RKO (cell line): Measurements from ENCODE around the gene ADAMTS7.
A peak's percentile ranks its signal among the peaks of the same experiment; 100 is the strongest.
"Not testable (repeated sequence)": the region's sequence is repeated elsewhere in the genome, so short reads cannot be mapped to it uniquely, and the experiment has no call there.

Experiments used
- DNase-seq: peaks from one replicate; pipeline ENCODE4 v3.0.0-alpha.2; 2016; ENCODE audit warnings: low spot score

ADAMTS7 gene, protein sequence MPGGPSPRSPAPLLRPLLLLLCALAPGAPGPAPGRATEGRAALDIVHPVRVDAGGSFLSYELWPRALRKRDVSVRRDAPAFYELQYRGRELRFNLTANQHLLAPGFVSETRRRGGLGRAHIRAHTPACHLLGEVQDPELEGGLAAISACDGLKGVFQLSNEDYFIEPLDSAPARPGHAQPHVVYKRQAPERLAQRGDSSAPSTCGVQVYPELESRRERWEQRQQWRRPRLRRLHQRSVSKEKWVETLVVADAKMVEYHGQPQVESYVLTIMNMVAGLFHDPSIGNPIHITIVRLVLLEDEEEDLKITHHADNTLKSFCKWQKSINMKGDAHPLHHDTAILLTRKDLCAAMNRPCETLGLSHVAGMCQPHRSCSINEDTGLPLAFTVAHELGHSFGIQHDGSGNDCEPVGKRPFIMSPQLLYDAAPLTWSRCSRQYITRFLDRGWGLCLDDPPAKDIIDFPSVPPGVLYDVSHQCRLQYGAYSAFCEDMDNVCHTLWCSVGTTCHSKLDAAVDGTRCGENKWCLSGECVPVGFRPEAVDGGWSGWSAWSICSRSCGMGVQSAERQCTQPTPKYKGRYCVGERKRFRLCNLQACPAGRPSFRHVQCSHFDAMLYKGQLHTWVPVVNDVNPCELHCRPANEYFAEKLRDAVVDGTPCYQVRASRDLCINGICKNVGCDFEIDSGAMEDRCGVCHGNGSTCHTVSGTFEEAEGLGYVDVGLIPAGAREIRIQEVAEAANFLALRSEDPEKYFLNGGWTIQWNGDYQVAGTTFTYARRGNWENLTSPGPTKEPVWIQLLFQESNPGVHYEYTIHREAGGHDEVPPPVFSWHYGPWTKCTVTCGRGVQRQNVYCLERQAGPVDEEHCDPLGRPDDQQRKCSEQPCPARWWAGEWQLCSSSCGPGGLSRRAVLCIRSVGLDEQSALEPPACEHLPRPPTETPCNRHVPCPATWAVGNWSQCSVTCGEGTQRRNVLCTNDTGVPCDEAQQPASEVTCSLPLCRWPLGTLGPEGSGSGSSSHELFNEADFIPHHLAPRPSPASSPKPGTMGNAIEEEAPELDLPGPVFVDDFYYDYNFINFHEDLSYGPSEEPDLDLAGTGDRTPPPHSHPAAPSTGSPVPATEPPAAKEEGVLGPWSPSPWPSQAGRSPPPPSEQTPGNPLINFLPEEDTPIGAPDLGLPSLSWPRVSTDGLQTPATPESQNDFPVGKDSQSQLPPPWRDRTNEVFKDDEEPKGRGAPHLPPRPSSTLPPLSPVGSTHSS (N-terminal part only)

DNA sequence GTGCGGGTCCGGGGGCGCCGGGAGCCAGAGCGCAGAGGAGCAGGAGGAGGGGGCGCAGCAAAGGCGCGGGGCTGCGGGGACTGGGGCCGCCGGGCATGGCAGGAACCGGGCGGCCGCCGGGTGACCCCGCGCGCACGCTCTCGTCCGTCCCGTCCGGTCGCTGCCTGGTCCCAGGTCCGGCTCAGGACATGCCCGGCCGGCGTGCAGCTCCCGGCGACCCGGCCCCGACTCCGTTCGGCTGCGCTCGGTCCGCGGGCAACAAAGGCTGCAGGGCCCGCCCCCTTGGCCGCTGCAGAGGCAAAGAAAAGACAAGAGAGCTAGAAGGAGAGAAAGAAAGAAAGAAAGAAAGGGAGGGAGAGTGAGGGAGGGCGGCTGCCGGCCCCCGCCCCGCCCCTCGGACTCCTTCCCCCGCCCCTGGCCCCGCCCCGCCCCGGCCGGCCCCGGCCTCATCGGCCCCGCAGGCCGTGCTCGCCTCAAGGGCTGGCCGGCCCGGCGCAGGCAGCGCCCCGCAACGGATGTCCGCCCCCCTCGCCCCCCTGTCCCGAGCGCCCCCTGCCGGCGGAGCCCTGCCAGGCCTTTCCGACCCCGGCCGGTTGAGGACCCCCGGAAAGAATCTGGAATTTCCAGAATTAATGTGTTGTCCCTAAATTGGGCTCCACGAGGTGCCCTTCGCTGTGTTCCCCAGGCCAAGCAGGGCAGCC lies at the start of gene ADAMTS7:
Gene ADAMTS7, minus strand, starts transcription at position 341 of the 701 bp plus-strand sequence. Its CDS starts 244 bp downstream, at position 97.
- DNase-seq = no peak

DNA sequence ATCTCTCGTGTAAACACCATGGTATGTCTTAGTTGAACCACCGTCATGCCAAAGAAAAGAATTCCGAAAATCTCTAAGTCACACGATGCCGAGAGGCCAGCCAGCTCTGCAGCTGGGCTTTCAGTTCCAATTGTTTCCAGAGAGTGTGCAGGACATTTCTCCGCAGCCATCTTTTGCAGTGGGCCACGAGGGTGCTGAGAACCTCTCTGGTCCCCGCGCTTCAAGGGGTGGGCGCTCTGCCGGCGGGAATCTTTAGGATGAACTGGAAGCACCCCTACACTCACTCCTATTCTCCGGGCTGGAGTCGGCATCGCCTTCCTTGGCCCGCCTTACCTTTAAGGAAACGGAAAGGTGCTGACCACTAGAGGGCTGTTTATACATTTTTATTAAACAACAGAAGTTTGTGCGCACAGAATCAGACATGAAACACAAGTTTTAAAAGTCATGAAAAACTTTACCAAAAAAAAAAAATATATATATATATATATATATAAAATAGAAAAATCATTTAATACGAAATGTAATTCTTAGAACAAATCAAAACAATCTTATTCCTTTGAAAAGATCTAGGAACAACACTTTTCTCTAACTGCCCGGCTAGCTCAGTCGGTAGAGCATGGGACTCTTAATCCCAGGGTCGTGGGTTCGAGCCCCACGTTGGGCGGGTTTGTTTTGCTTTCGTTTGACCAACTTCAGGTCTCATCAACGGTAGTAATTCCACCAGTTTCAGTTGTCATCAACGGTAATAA lies 48.9 kb upstream of the ADAMTS7 start:
- DNase-seq = peak; percentile 88

DNA sequence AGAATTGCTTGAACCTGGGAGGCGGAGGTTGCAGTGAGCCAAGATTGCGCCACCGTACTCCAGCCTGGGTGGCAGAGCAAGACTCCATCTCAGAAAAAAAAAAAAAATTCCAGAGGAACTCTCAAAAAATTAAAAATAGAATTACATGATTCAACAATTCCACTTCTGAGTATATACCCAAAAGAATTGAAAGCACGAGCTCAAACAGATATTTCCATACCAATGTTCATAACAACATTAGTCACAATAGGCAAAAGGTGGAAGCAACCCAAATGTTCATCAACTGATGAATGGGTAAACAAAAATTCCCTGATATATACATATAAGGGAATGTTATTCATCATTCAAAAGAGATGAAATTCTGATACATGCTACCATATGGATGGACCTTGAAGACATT lies 44.5 kb upstream of the ADAMTS7 start:
- DNase-seq = no peak

DNA sequence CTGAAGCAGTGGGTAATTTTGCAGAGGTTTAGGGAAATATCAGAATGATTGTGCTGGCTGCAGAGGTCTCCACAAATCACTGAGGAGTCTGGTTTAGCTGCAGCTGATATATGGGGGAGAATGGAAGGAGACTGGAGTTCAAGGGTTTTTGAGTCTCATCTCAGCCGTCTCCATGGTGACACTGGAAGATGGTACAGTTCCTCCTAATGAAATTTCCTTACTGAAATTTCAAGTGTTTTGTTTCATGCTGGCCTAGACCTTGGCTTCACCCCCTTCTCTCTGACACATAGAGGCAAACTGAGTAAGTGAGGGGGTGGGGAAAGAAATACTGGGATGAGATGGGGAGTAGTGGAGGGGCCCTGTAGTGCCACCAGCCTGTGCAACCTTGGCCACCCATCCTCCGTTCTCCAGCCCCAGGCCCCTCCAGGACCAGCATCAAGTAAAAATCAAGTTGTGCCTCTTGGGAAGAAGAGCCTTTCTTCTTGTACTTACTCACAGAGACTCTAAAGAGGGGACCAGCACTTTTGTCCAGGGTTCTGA lies 43.6 kb upstream of the ADAMTS7 start:
- DNase-seq = no peak

DNA sequence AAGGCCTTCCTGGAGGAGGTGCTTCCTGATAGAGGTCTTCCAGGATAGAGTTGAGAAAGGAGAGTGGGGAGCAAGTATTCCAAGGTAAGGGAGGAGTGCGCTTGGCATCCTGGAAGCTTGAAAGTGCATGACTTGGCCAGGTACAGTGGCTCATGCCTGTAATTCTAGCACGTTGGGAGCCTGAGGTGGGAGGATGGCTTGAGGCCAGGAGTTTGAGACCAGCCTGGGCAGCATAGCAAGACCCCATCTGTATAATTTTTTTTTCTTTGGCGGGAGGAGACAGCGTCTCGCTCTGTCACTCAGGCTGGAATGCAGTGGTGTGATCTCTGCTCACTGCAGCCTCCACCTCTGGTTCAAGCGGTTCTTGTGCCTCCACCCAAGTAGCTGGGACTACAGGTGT lies 42.2 kb upstream of the ADAMTS7 start:
- DNase-seq = no peak

DNA sequence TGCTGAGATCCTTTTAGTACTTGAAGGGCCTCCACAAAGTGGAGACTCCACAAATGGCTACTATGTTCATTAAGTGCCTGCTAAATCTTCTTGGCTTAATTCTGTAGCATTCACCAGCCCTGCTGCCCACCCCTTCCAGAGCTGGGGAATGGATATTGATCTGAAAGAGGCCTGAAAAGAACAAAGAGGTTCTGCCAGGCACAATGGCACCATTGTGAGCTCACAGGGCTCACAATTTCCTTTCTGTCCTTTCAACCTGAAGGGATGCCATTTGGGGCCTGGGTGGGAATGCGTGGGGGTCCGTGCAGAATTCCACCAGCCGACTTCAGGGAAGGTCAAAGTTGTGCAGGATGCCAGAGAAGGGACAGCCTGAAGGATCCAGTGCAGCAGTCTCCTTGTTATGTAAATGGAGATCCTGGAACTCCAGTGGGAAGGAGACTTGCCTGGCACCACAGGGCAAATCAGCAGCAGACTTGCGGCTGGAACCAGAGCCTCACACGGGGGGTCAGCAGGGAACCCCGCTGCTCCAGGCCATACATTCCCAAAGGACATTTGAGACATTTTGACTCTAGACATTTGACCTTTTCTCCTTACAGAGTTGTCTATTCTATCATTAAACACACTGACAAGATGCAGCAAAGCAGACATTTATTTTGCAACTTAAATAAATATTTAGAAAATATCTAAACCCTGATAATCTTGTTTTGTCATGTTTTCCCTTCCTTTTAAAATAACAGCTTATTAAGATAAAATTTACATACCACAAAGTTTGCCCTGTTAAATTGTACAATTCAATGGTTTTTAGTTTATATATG lies 39.9 kb upstream of the ADAMTS7 start:
- DNase-seq = no peak

DNA sequence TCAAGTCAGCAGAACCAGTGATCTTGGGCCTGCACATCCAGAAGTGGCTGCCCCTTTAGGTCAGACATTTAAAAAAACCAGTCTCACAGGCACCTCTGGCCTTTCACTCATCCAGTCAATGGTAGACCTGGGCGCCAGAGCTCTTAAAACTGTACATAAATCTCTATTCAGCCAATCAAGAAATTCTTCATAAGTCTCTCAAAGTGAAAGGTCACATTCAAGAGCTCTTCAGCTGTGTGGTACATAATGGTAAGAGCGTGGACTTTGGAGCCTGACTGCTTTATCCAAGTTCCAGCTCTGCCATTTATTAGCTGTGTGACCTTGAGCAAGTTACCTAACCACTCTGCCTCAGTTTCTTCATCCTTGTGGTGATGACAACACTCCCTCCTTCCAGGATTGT lies 39.1 kb upstream of the ADAMTS7 start:
- no peak for DNase-seq

DNA sequence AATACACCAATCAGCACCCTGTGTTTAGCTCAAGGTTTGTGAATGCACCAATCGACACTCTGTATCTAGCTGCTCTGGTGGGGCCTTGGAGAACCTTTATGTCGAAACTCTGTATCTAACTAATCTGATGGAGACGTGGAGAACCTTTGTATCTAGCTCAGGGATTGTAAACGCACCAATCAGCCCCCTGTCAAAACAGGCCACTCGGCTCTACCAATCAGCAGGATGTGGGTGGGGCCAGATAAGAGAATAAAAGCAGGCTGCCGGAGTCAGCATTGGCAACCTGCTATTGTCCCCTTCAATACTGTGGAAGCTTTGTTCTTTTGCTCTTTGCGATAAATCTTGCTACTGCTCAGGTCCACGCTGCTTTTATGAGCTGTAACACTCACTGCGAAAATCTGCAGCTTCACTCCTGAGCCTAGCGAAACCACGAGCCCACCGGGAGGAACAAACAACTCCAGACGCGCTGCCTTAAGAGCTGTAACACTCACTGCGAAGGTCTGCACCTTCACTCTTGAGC lies 36.2 kb upstream of the ADAMTS7 start:
- DNase-seq = not testable (repeated sequence)

DNA sequence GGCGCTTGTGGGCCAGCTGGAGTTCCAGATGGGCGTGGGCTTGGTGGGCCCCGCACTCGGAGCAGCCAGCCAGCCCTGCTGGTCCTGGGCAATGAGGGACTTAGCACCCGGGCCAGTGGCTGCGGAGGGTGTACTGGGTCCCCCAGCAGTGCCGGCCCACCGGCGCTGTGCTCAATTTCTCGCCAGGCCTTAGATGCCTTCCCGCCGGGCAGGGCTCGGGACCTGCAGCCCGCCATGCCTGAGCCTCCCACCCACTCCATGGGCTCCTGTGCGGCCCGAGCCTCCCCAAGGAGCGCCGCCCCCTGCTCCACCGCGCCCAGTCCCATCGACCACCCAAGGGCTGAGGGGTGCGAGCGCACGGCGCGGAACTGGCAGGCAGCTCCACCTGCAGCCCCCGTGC lies 35.6 kb upstream of the ADAMTS7 start:
- DNase-seq = not testable (repeated sequence)

DNA sequence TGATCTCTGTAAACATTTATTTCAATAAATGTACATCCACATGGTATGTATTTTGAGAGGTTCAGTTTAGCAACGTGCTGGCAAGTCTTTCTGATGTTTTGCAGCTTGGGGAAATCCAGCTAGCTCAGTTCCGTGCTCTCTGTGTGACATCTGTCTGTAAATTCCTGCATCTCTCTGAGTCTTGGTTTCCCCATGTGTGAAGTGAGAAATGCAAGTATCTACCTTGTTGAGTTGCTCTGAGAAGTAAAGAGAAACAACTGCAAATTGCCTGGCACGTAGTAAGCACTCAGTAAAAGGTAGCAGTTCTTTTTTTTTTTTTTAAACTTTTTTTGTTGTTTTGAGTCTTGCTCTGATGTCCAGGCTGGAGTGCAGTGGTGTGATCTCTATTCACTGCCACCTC lies 31.3 kb upstream of the ADAMTS7 start:
- no peak for DNase-seq

DNA sequence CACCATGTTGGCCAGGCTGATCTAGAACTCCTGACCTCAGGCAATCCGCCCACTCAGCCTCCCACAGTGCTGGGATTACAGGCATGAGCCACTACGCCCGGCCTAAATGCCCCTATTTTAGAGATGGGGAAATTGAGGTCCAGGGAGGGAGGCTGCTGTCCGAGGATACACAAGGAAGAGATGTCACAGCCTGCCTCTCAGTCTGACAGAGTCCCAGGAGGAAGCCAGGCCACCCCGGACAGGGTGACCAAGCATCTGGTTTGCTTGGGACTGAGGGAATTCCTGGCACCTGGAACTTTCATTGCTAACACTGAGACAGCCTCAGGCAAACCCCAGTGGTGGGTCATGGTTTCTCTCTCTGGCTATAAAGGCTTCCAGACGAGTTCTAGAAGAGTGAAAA lies 30.6 kb upstream of the ADAMTS7 start:
- DNase-seq = no peak

DNA sequence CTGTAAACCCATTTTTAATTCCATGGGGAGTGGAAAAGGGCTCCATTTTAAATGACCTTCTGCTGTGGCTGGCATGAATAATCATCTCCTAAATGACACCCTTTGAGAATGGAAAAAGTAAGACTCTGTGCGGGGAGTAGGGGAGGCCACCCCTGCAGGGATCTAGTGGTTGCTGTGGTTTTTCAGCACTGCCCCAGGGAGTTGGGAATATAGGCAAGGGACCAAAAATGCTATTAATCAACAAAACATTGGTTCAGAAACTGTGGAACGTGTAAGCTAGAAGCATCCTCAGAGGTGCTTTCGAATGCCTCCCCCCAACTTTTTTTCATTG lies 30.1 kb upstream of the ADAMTS7 start:
- no peak for DNase-seq

DNA sequence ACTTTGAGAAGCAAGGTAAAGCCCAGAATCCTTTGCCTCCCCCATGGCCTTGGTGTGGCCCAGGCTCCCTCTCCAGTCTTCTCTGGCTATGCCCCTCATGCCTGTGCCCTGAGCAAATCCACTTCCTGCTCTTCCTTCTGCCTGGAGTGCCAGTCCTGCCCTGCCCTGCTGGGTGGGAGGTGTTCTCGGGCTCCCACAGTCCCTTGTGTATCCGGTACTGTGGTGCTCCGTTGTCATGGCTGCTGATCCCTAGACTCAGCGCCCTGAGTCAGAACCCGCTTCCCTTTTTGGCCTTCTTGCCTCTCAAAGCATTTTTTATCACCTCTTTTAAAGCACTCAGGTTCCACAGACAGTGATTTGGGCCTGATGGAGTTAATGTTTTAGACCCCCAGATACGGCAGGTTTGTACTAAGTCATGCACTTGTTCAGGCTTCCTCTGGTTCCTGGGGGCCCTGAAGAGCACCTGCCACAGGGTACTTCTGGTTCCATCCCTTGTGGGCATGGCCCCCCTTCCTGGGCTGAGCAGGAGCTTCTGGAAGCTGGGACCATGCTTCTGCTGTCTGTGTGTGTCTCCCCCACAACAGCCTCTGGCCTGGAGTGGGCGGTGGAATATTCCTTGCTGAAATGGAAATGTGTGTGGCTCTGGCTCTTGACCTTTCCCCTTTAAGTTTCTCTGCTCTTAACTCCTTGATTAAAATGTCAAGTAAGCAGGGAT lies 29.6 kb upstream of the ADAMTS7 start:
- DNase-seq = no peak

DNA sequence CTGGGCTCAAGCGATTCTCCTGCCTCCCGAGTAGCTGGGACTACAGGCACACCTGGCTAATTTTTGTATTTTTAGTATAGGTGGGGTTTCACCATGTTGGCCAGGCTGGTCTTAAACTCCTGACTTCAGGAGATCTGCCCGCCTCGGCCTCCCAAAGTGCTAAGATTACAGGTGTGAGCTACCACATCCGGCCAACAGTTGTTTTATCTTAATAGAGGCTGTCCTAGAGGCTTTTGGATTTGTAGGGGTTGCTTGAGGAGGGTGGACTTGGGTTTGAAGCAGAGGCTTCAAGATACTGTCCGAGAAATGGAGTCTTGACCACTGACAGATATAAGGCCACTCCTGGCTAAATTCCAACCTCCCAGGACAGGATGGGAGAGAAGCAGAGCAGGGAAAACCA lies 27.9 kb upstream of the ADAMTS7 start:
- DNase-seq = not testable (repeated sequence)

DNA sequence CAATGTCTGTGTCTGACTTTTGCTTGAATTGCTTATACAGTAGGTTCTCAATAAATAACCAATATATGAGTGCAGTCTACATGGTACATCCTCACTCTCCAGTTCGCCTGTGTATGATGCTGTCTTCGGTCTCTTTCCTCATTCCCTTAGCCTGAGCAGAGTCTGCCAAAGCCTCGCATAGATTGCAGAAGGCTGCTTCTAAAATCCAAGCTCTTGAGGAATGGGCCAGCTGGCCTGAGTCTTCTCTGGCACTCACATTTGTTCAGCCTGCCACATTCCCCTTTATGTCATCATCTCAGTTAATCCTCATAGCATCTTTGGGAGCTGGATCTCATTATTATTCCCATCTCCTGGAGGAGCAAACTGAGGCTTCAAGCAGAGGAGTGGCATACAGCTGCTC lies 27.2 kb upstream of the ADAMTS7 start:
- DNase-seq = no peak

DNA sequence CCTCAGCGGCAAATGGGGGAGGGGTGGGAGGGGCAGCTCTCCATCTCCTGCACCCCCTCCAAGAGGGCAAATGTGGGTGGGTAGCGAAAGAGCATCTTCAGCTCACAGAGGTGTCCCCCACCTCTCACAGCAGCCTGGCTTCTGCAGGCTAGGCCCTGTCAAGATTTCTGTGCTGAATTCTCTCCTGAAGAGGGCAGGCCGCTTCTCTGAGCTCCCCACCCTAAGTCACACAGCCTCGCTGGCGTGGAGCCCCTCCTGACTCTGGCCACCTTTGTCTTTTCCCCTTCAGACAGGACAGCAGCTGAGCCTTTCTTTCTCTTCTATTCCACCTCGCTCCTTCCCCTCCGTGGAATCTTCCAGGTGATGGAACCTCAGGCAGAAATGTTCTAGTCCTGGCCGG lies 26.3 kb upstream of the ADAMTS7 start:
- no peak for DNase-seq

DNA sequence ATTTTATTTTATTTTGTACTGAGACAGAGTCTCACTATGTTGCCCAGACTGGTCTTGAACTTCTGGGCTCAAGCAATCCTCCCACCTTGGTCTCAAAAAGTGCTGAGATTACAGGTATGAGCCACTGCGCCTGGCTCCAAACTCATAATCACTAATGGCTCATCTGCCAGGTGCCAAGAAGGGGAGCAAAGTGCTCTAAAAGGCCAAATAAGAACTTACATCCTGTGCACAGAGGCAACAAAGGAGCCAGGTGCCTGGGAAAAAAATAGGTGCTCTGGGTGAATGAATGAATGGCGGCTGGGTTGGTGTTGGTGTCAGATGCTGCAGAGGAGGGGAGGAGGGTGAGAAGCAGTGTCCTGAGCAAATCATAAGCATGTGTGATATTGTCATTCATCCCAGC lies 25.9 kb upstream of the ADAMTS7 start:
- DNase-seq = no peak

DNA sequence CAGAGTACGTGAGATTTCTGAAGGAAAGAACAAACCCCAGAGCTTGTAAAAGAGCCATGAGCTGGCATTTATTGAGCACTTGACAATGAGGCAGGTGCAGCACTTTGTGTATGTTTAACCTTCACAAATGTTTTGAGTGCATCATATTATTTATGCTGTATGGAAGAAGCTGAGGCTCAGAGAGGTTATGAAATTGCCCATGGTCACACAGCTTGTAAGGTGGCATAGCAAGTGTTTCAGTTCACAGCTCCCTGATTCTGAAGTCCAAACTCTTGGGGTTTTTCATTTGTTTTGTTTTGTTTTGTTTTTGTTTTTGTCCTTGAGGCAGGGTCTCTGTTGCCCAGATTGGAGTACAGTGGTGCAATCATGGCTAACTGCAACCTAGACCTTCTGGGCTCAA lies 25.1 kb upstream of the ADAMTS7 start:
- no peak for DNase-seq
